GM13977 (cell line): ENCODE measurements around the gene KDM4F.
A peak's percentile ranks its signal among the peaks of the same experiment; 100 is the strongest.

ENCODE experiments used
- DNase-seq: peaks from one replicate; pipeline ENCODE4 v3.0.0; 2012; ENCODE audit warnings: low spot score
- in situ Hi-C: fragments of 300-500 bp; cut with MboI; formaldehyde crosslinking; loops from one replicate; pipeline ENCODE4 v1.12.0; 2022; ENCODE audit warnings: low sequenced_read_pairs, low pct_unique_long_range_greater_than_20kb, mixed read lengths, inconsistent platforms; ENCODE audit not compliant: unreplicated experiment
- TF ChIP-seq, protein P1 (sequence below): IDR thresholded peaks from 2 replicates; pipeline ENCODE4 v1.5.1; 2012; ENCODE audit warnings: mild to moderate bottlenecking, control low read depth; ENCODE audit not compliant: insufficient read depth; ENCODE audit errors: extremely low read depth, missing control alignments

KDM4F gene

DNA sequence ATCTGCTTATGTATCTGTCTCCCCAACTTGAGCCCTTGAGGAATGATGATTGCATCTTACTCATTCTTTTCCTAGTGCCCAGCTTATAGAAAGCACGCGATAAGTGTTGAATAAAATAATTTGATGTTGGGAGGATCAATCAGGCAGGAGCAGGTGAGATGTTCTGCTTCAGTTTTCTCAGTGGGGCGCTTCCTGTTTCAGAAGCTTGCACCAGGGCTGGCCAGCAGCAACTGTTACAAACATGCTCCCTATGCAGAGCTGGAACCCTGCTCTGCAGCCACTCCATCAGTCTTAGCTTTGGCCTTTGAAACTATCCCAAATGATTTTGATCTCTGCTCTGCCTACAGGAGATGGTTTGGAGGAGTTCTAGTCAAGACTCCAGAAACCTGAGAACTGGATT is 44.3 kb downstream of the KDM4F start:
- DNase-seq: no peak
- in situ Hi-C loops: no loop called here
- TF ChIP-seq, protein P1, sequence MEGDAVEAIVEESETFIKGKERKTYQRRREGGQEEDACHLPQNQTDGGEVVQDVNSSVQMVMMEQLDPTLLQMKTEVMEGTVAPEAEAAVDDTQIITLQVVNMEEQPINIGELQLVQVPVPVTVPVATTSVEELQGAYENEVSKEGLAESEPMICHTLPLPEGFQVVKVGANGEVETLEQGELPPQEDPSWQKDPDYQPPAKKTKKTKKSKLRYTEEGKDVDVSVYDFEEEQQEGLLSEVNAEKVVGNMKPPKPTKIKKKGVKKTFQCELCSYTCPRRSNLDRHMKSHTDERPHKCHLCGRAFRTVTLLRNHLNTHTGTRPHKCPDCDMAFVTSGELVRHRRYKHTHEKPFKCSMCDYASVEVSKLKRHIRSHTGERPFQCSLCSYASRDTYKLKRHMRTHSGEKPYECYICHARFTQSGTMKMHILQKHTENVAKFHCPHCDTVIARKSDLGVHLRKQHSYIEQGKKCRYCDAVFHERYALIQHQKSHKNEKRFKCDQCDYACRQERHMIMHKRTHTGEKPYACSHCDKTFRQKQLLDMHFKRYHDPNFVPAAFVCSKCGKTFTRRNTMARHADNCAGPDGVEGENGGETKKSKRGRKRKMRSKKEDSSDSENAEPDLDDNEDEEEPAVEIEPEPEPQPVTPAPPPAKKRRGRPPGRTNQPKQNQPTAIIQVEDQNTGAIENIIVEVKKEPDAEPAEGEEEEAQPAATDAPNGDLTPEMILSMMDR: no peak

DNA sequence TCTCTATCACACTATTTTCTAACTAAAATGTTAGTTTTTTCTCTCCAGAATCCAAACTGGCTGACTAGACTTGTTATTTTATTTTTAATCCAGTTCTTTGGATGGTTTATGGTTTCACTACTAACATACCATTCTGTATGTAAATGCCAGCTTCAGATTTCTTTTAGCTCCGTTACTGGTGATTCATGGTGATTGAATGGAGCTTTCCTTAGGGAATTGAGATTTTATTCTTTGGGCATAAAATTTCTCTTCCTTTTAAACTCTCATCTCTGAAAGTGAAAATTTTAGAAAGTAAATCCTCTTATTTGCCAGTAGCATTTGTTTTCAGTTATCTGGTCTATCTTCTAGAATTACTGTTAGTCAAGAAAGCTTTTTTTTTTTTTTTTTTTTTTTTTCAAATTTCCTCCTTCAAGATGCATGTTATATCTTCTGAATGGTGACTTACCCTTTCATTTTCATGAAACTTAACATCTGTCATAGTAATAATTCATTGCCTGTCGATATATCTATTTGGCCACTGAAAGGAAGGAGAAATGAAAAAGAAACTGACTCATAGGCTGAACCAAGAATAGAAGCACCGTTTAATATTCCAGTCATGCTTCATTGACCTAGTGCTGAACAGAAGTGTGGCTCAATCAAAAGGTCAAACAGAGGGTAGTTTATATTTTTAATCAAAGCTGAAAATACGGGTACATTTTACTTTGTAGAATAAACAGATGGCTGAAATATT is 46.8 kb downstream of the KDM4F start:
- TF ChIP-seq, protein P1: no peak
- DNase-seq: peak; percentile 73
- in situ Hi-C loops: no loop called here

DNA sequence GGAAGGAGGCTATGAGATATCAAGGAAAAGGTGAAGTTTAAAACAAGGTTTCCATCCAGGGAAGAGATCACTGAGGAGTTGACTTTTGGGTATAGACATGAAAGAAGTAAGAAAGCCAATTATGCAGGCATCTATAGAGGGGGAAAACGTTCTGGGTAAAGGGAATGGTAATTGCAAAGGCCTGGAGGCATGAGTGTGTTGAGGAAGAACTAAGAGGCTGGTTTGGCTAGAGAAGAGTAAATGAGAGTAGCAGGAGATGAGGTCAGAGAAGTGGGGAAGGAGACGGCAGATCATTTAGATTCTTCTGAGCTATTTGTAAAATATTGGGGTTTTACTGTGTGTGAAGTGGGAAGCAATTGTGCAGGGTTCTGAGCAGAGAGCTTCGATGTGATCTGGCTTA is 48.0 kb downstream of the KDM4F start:
- TF ChIP-seq, protein P1: no peak
- in situ Hi-C loops: no loop called here
- DNase-seq: no peak

DNA sequence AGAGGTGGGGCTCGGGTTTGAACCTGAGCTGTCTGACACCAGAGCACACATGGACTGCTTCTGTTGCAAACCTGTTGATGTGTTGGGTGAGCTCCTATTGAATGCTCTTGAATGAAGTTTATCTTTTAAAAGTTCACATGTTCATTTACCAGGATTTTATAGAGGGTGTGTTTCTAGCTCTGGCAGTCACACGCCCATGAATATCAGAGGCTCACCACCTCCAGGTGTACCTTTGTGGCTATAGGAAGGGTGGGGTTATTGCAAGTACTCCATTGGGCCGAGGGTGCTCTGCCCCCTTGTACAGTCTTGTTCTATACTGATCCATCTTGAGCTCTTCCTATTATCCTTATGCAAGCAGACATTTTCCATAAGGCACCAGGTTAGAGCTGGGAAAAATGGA is 49.6 kb downstream of the KDM4F start:
- TF ChIP-seq, protein P1: no peak
- in situ Hi-C loops: no loop called here
- no peak for DNase-seq

DNA sequence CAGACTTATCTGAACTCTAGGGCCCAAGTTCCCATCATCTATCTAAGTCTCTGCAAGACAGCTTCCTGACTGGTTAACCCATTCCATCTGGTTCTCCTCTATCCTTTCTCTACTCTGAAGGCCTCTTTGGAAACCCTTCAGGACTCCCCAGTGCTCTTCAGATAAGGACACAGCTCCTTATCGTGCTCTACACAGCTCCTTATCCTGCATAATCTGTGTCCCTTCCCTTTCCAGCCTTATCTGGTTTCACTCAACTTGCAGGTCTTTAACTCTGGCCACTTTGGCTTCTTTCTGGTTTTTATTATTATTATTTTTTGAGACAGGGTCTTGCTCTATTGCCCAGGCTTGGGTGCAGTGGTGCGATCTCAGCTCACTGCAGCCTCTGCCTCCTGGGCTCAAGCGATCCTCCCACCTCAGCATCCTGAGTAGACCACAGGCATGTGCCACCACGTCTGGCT is 51.0 kb downstream of the KDM4F start:
- TF ChIP-seq, protein P1: no peak
- in situ Hi-C loops: no loop called here
- DNase-seq: no peak
